ENCODE results near the gene ATP1B1.

Gene ATP1B1

GRCh38 chr1:169117599-169117998, 11.1 kb downstream of the ATP1B1 start:
- no peak overlapping the region for H3K4me3 ChIP-seq (ENCODE audit: low read depth in 1 of 2, low read length in 1 of 2)
- no peaks in the 10 kb centered on the region for H3K36me3 ChIP-seq
- H3K27ac ChIP-seq: no peak overlapping the region
- H3K27me3 ChIP-seq: peaks cover under 1% of the 10 kb centered on the region
- no peaks in the 10 kb centered on the region for H3K4me1 ChIP-seq (ENCODE audit: control insufficient read depth in 1 of 2, insufficient read depth in 1 of 2, low read depth in 1 of 2, low read length in 1 of 2)
- no peaks in the 10 kb centered on the region for H3K9me3 ChIP-seq
- no peak for TF ChIP-seq CTCF (IDR thresholded peaks at IDR 0.05)

- Histone ChIP-seq H3K9me3 (no peaks in the 10 kb centered on the region), H3K4me3 (ENCODE audit: low read depth in 1 of 2, low read length in 1 of 2) (no peak overlapping the region), H3K4me1 (ENCODE audit: control insufficient read depth in 1 of 2, insufficient read depth in 1 of 2, low read depth in 1 of 2, low read length in 1 of 2) (no peaks in the 10 kb centered on the region), H3K27ac (no peak overlapping the region), H3K27me3 (no peaks in the 10 kb centered on the region), H3K36me3 (no peaks in the 10 kb centered on the region)
- no peak for TF ChIP-seq CTCF (IDR thresholded peaks at IDR 0.05)
These were observed 11.7 kb downstream of the ATP1B1 start for GRCh38 chr1:169118227-169118626.

- Histone ChIP-seq H3K27ac (no peak overlapping the region), H3K4me1 (ENCODE audit: control insufficient read depth in 1 of 2, insufficient read depth in 1 of 2, low read depth in 1 of 2, low read length in 1 of 2) (no peaks in the 10 kb centered on the region), H3K9me3 (no peaks in the 10 kb centered on the region), H3K36me3 (no peaks in the 10 kb centered on the region), H3K27me3 (no peaks in the 10 kb centered on the region), H3K4me3 (ENCODE audit: low read depth in 1 of 2, low read length in 1 of 2) (no peak overlapping the region)
- TF ChIP-seq CTCF (IDR thresholded peaks at IDR 0.05): no peak
These were observed 12.9 kb downstream of the ATP1B1 start for GRCh38 chr1:169119405-169119804.

GRCh38 chr1:169120066-169120465, 13.6 kb downstream of the ATP1B1 start:
- no peak overlapping the region for H3K27ac ChIP-seq
- no peaks in the 10 kb centered on the region for H3K4me1 ChIP-seq (ENCODE audit: control insufficient read depth in 1 of 2, insufficient read depth in 1 of 2, low read depth in 1 of 2, low read length in 1 of 2)
- H3K36me3 ChIP-seq: no peaks in the 10 kb centered on the region
- H3K4me3 ChIP-seq (ENCODE audit: low read depth in 1 of 2, low read length in 1 of 2): no peak overlapping the region
- H3K27me3 ChIP-seq: no peaks in the 10 kb centered on the region
- no peak for TF ChIP-seq CTCF (IDR thresholded peaks at IDR 0.05)
- H3K9me3 ChIP-seq: no peaks in the 10 kb centered on the region

- Histone ChIP-seq H3K36me3 (no peaks in the 10 kb centered on the region), H3K4me3 (ENCODE audit: low read depth in 1 of 2, low read length in 1 of 2) (no peak overlapping the region), H3K27me3 (no peaks in the 10 kb centered on the region), H3K9me3 (no peaks in the 10 kb centered on the region), H3K27ac (no peak overlapping the region), H3K4me1 (ENCODE audit: control insufficient read depth in 1 of 2, insufficient read depth in 1 of 2, low read depth in 1 of 2, low read length in 1 of 2) (no peaks in the 10 kb centered on the region)
- no peak for TF ChIP-seq CTCF (IDR thresholded peaks at IDR 0.05)
These were observed 14.8 kb downstream of the ATP1B1 start for GRCh38 chr1:169121146-169121923.
